ENCODE data around the gene ZPBP2.
"Not testable (repeated sequence)": the region's sequence is repeated elsewhere in the genome, so short reads cannot be mapped to it uniquely, and the experiment has no call there.

The ZPBP2 gene

GRCh38 chr17:39848600-39848999, 19.4 kb upstream of the ZPBP2 start:
- Histone ChIP-seq H3K27ac (ENCODE audit: low read depth, low read length) (no peak overlapping the region), H3K79me1 (ENCODE audit: low read length) (no peaks in the 10 kb centered on the region), H3K4me3 (ENCODE audit: low read length) (no peak overlapping the region), H3K27me3 (ENCODE audit: insufficient read depth, low read length, poor library complexity) (no peaks in the 10 kb centered on the region), H2BK15ac (replicated peaks; ENCODE audit: low read depth) (no peak overlapping the region), H2AK5ac (ENCODE audit: low read length) (no peak overlapping the region), H3K23ac (ENCODE audit: low read length) (no peak overlapping the region), H3K79me2 (ENCODE audit: control insufficient read depth, insufficient read depth, low read length) (no peaks in the 10 kb centered on the region), H4K5ac (ENCODE audit: low read length) (no peak overlapping the region), H2BK120ac (ENCODE audit: low read depth, low read length) (no peak overlapping the region), H3K4ac (ENCODE audit: low read depth, low read length) (no peak overlapping the region), H3K56ac (ENCODE audit: low read length) (no peak overlapping the region), H3K4me2 (ENCODE audit: low read length) (no peak overlapping the region), H3K4me1 (ENCODE audit: control insufficient read depth, low read depth, low read length) (no peaks in the 10 kb centered on the region), H2BK5ac (ENCODE audit: low read length) (no peak overlapping the region), H3K9ac (ENCODE audit: low read length) (no peak overlapping the region), H3K18ac (ENCODE audit: low read length) (no peak overlapping the region), H3K36me3 (ENCODE audit: control insufficient read depth, insufficient read depth, low read length) (no peaks in the 10 kb centered on the region), H4K8ac (ENCODE audit: low read depth, low read length) (no peak overlapping the region)
- no CpG with 5 or more reads among the region's 4 CpGs for WGBS (ENCODE audit: extremely low coverage, insufficient coverage, low lambda C conversion rate)
- no peak for DNase-seq

GRCh38 chr17:39850186-39850585, 17.8 kb upstream of the ZPBP2 start:
- not testable (repeated sequence) for H3K36me3 ChIP-seq (ENCODE audit: control insufficient read depth, insufficient read depth, low read length); H3K27me3 ChIP-seq (ENCODE audit: insufficient read depth, low read length, poor library complexity); H3K4me2 ChIP-seq (ENCODE audit: low read length); H3K18ac ChIP-seq (ENCODE audit: low read length); H2BK5ac ChIP-seq (ENCODE audit: low read length); DNase-seq; H3K79me1 ChIP-seq (ENCODE audit: low read length); H2BK120ac ChIP-seq (ENCODE audit: low read depth, low read length); H3K23ac ChIP-seq (ENCODE audit: low read length); H3K79me2 ChIP-seq (ENCODE audit: control insufficient read depth, insufficient read depth, low read length); H3K4me3 ChIP-seq (ENCODE audit: low read length); H3K4me1 ChIP-seq (ENCODE audit: control insufficient read depth, low read depth, low read length); H2AK5ac ChIP-seq (ENCODE audit: low read length); H3K27ac ChIP-seq (ENCODE audit: low read depth, low read length); H3K4ac ChIP-seq (ENCODE audit: low read depth, low read length); H2BK15ac ChIP-seq (replicated peaks; ENCODE audit: low read depth); H4K5ac ChIP-seq (ENCODE audit: low read length); H3K9ac ChIP-seq (ENCODE audit: low read length); H4K8ac ChIP-seq (ENCODE audit: low read depth, low read length); H3K56ac ChIP-seq (ENCODE audit: low read length)

GRCh38 chr17:39852239-39852638, 15.8 kb upstream of the ZPBP2 start:
- Histone ChIP-seq H2BK15ac (replicated peaks; ENCODE audit: low read depth) (no peak overlapping the region), H3K4me2 (ENCODE audit: low read length) (no peak overlapping the region), H2BK120ac (ENCODE audit: low read depth, low read length) (no peak overlapping the region), H3K56ac (ENCODE audit: low read length) (no peak overlapping the region), H3K4me3 (ENCODE audit: low read length) (no peak overlapping the region), H3K79me2 (ENCODE audit: control insufficient read depth, insufficient read depth, low read length) (no peaks in the 10 kb centered on the region), H2AK5ac (ENCODE audit: low read length) (no peak overlapping the region), H3K18ac (ENCODE audit: low read length) (no peak overlapping the region), H3K79me1 (ENCODE audit: low read length) (no peaks in the 10 kb centered on the region), H3K9ac (ENCODE audit: low read length) (no peak overlapping the region), H3K27ac (ENCODE audit: low read depth, low read length) (no peak overlapping the region), H4K5ac (ENCODE audit: low read length) (no peak overlapping the region), H3K27me3 (ENCODE audit: insufficient read depth, low read length, poor library complexity) (no peaks in the 10 kb centered on the region), H2BK5ac (ENCODE audit: low read length) (no peak overlapping the region), H4K8ac (ENCODE audit: low read depth, low read length) (no peak overlapping the region), H3K4me1 (ENCODE audit: control insufficient read depth, low read depth, low read length) (no peaks in the 10 kb centered on the region), H3K23ac (ENCODE audit: low read length) (no peak overlapping the region), H3K4ac (ENCODE audit: low read depth, low read length) (no peak overlapping the region), H3K36me3 (ENCODE audit: control insufficient read depth, insufficient read depth, low read length) (no peaks in the 10 kb centered on the region)
- WGBS (ENCODE audit: extremely low coverage, insufficient coverage, low lambda C conversion rate): no CpG with 5 or more reads among the region's 3 CpGs
- DNase-seq: no peak

GRCh38 chr17:39854909-39855308, 13.1 kb upstream of the ZPBP2 start:
- Histone ChIP-seq H3K36me3 (ENCODE audit: control insufficient read depth, insufficient read depth, low read length) (no peaks in the 10 kb centered on the region), H3K23ac (ENCODE audit: low read length) (no peak overlapping the region), H4K5ac (ENCODE audit: low read length) (no peak overlapping the region), H3K4me3 (ENCODE audit: low read length) (no peak overlapping the region), H3K79me1 (ENCODE audit: low read length) (no peaks in the 10 kb centered on the region), H3K18ac (ENCODE audit: low read length) (no peak overlapping the region), H2BK15ac (replicated peaks; ENCODE audit: low read depth) (no peak overlapping the region), H3K27ac (ENCODE audit: low read depth, low read length) (no peak overlapping the region), H2BK120ac (ENCODE audit: low read depth, low read length) (no peak overlapping the region), H3K79me2 (ENCODE audit: control insufficient read depth, insufficient read depth, low read length) (no peaks in the 10 kb centered on the region), H3K4me2 (ENCODE audit: low read length) (no peak overlapping the region), H4K8ac (ENCODE audit: low read depth, low read length) (no peak overlapping the region), H3K4ac (ENCODE audit: low read depth, low read length) (no peak overlapping the region), H3K56ac (ENCODE audit: low read length) (no peak overlapping the region), H2AK5ac (ENCODE audit: low read length) (no peak overlapping the region), H3K27me3 (ENCODE audit: insufficient read depth, low read length, poor library complexity) (no peaks in the 10 kb centered on the region), H3K4me1 (ENCODE audit: control insufficient read depth, low read depth, low read length) (no peaks in the 10 kb centered on the region), H2BK5ac (ENCODE audit: low read length) (no peak overlapping the region), H3K9ac (ENCODE audit: low read length) (no peak overlapping the region)
- WGBS (ENCODE audit: extremely low coverage, insufficient coverage, low lambda C conversion rate): no CpG with 5 or more reads among the region's 2 CpGs
- no peak for DNase-seq

- H3K23ac ChIP-seq (ENCODE audit: low read length); H3K18ac ChIP-seq (ENCODE audit: low read length); H3K27me3 ChIP-seq (ENCODE audit: insufficient read depth, low read length, poor library complexity); H3K4me2 ChIP-seq (ENCODE audit: low read length); H3K36me3 ChIP-seq (ENCODE audit: control insufficient read depth, insufficient read depth, low read length); H2AK5ac ChIP-seq (ENCODE audit: low read length); H3K79me2 ChIP-seq (ENCODE audit: control insufficient read depth, insufficient read depth, low read length); H3K4ac ChIP-seq (ENCODE audit: low read depth, low read length); H3K79me1 ChIP-seq (ENCODE audit: low read length); H2BK5ac ChIP-seq (ENCODE audit: low read length); H2BK120ac ChIP-seq (ENCODE audit: low read depth, low read length); H3K4me1 ChIP-seq (ENCODE audit: control insufficient read depth, low read depth, low read length); H3K56ac ChIP-seq (ENCODE audit: low read length); H4K8ac ChIP-seq (ENCODE audit: low read depth, low read length); DNase-seq; H2BK15ac ChIP-seq (replicated peaks; ENCODE audit: low read depth); H3K9ac ChIP-seq (ENCODE audit: low read length); H3K27ac ChIP-seq (ENCODE audit: low read depth, low read length); H3K4me3 ChIP-seq (ENCODE audit: low read length); H4K5ac ChIP-seq (ENCODE audit: low read length): not testable (repeated sequence)
- WGBS (ENCODE audit: extremely low coverage, insufficient coverage, low lambda C conversion rate): no CpG with 5 or more reads among the region's 9 CpGs
Observed at GRCh38 chr17:39855911-39856649, 11.9 kb upstream of the ZPBP2 start.

GRCh38 chr17:39861235-39861634, 6.8 kb upstream of the ZPBP2 start:
- H3K23ac ChIP-seq (ENCODE audit: low read length): no peak overlapping the region
- no peaks in the 10 kb centered on the region for H3K36me3 ChIP-seq (ENCODE audit: control insufficient read depth, insufficient read depth, low read length)
- H3K4me1 ChIP-seq (ENCODE audit: control insufficient read depth, low read depth, low read length): no peaks in the 10 kb centered on the region
- no peak overlapping the region for H2BK120ac ChIP-seq (ENCODE audit: low read depth, low read length)
- H3K9ac ChIP-seq (ENCODE audit: low read length): no peak overlapping the region
- no peak for DNase-seq
- no peak overlapping the region for H2BK15ac ChIP-seq (replicated peaks; ENCODE audit: low read depth)
- no peak overlapping the region for H3K4me3 ChIP-seq (ENCODE audit: low read length)
- no peak overlapping the region for H3K4me2 ChIP-seq (ENCODE audit: low read length)
- no CpG with 5 or more reads among the region's 5 CpGs for WGBS (ENCODE audit: extremely low coverage, insufficient coverage, low lambda C conversion rate)
- no peak overlapping the region for H3K18ac ChIP-seq (ENCODE audit: low read length)
- H2BK5ac ChIP-seq (ENCODE audit: low read length): no peak overlapping the region
- H3K4ac ChIP-seq (ENCODE audit: low read depth, low read length): no peak overlapping the region
- no peak overlapping the region for H4K5ac ChIP-seq (ENCODE audit: low read length)
- no peaks in the 10 kb centered on the region for H3K79me1 ChIP-seq (ENCODE audit: low read length)
- no peak overlapping the region for H3K27ac ChIP-seq (ENCODE audit: low read depth, low read length)
- peaks cover 16% of the 10 kb centered on the region for H3K27me3 ChIP-seq (ENCODE audit: insufficient read depth, low read length, poor library complexity)
- no peaks in the 10 kb centered on the region for H3K79me2 ChIP-seq (ENCODE audit: control insufficient read depth, insufficient read depth, low read length)
- H4K8ac ChIP-seq (ENCODE audit: low read depth, low read length): no peak overlapping the region
- no peak overlapping the region for H3K56ac ChIP-seq (ENCODE audit: low read length)
- no peak overlapping the region for H2AK5ac ChIP-seq (ENCODE audit: low read length)
